ENCODE data around the gene APBB2.

APBB2 gene

DNA sequence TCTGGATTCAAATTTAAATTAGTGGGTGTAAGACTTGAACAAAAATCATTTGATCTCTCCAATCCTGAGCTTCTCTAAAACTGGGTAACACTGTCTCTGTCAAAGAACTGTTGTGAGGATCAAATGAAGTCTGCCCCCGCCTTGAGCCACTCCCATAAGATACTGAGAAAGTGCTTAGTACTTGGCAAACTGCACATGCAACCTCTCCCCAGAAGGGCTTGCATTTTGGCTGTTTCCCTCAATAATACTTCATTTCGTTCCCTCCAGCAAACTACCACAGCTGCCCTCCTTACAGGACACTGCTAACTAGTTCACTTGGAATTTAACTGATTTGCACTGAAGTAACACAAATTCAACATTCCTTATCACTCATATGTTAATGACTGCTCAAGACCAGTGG lies 79.8 kb downstream of the APBB2 start:
- no peak for DNase-seq (ENCODE audit: low read depth)
- no peak overlapping the region for H3K4me3 ChIP-seq (ENCODE audit: low read depth, low read length)
- in situ Hi-C loops (cut with HindIII; ENCODE audit: low sequenced_read_pairs) = no loop called here
- TF ChIP-seq, protein P1, sequence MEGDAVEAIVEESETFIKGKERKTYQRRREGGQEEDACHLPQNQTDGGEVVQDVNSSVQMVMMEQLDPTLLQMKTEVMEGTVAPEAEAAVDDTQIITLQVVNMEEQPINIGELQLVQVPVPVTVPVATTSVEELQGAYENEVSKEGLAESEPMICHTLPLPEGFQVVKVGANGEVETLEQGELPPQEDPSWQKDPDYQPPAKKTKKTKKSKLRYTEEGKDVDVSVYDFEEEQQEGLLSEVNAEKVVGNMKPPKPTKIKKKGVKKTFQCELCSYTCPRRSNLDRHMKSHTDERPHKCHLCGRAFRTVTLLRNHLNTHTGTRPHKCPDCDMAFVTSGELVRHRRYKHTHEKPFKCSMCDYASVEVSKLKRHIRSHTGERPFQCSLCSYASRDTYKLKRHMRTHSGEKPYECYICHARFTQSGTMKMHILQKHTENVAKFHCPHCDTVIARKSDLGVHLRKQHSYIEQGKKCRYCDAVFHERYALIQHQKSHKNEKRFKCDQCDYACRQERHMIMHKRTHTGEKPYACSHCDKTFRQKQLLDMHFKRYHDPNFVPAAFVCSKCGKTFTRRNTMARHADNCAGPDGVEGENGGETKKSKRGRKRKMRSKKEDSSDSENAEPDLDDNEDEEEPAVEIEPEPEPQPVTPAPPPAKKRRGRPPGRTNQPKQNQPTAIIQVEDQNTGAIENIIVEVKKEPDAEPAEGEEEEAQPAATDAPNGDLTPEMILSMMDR (IDR thresholded peaks at IDR 0.05; ENCODE audit: low read depth, low read length, missing control alignments) = no peak

DNA sequence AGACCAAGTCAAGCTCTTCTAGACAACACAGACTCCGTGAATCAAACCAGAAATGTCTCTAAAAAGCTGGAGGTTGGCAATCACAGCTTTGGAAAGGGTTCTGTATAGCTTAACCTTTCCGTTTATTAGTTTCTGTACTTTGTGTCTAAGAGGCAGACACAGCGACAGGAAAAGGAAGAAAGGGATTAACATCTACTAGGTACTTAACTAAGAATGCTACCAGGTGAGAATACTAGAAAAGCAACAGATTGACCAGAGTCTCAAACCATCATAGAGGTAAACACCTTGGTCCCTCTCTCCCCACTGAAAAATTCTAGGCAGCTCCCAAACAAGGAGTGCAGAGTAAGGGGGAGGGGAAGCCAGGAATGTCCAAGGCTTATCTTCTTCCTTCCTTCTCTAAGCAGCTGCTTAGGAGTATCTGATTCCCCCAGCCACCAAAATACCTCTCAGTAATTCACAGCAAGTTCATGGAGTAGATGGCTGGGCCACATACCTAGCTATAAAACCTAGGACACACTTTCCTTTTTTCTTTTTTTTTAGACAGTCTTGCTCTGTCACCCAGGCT lies 80.8 kb downstream of the APBB2 start:
- TF ChIP-seq, protein P1 (IDR thresholded peaks at IDR 0.05; ENCODE audit: low read depth, low read length, missing control alignments) = no peak
- no peak for DNase-seq (ENCODE audit: low read depth)
- H3K4me3 ChIP-seq (ENCODE audit: low read depth, low read length) = no peak overlapping the region
- in situ Hi-C loops (cut with HindIII; ENCODE audit: low sequenced_read_pairs) = no loop called here

DNA sequence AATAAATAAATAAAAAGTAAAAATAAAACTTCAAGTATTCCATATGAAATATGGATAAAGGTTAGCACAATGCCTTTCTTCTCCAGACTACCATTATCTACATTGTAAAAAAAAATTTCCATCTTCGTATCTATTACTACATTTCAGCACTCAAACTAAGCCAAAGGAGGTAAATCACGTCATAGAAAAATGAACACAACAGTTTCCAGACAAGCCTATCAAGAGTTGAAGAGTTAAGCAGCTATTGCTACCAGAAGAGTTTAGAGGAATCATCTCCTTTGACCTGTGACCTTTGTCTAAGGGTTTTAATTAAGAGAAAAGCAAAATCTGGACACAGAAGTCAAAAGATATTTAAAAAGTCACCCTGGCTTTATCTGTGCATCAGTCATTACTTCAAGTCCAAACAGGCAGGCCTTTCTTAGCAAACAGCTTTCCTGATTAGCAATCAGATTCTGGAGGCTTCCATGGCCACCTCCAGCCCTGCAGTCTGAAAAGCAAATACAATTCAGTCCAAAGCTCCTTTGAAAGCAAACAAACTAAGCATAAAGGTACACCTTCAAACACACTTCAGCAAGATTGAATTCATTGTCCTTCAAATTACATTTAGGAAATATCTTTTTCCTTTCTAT lies 82.2 kb downstream of the APBB2 start:
- H3K4me3 ChIP-seq (ENCODE audit: low read depth, low read length) = no peak overlapping the region
- in situ Hi-C loops (cut with HindIII; ENCODE audit: low sequenced_read_pairs) = no loop called here
- DNase-seq (ENCODE audit: low read depth) = no peak
- TF ChIP-seq, protein P1 (IDR thresholded peaks at IDR 0.05; ENCODE audit: low read depth, low read length, missing control alignments) = no peak

DNA sequence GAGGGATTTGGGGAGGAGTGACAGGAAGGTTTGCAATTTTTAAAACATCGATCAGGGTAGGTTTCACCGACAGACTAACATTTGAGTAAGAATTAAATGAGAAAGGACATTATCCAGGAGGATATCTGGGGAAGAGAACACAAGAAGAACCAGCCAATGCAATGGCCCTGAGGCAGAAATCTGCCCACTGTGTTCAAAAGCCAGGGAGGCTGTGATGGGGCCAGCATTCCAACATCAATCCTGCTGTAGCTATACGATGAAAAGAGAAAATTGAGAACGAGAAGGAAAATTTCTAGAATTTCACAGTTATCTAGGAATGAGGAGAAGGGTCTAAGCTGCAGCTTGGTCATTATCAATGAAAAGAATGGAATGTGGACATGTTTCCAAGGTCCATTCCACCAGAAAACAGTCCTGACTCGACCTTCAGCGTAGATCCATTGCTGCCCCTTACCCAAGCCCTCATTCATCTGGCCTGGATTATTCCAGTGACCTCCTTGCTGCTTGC lies 84.4 kb downstream of the APBB2 start:
- no peak overlapping the region for H3K4me3 ChIP-seq (ENCODE audit: low read depth, low read length)
- no peak for DNase-seq (ENCODE audit: low read depth)
- TF ChIP-seq, protein P1 (IDR thresholded peaks at IDR 0.05; ENCODE audit: low read depth, low read length, missing control alignments) = no peak
- in situ Hi-C loops (cut with HindIII; ENCODE audit: low sequenced_read_pairs) = no loop called here

DNA sequence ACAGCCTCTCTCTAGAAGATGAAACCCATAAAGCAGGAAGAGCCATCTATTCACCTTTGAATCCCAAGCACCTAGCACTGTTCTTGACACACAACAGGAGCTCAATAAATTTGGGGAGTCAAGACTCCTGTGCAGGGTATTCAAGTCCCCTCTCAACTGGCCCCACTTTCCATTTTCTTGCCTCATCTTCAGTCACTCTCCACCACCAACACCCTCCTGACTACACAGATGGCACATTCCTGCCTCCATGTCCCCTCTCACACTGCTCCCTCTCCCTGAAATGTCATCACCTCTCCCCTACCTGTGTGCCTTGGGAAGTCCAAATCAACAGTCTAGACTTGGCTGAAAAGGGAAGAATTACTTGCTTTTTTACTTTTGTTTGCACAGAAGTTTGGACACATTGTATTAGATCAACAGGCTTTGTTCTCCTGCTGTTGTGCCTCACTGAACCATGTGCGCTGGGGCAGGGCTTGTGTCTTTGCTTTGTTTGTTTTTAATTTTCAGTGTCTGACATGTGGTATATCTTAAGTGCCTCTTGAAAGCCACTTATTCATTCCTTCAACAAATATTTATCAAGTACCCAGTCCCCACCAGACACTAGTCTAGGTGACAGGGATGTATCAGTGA lies 85.1 kb downstream of the APBB2 start:
- H3K4me3 ChIP-seq (ENCODE audit: low read depth, low read length) = no peak overlapping the region
- TF ChIP-seq, protein P1 (IDR thresholded peaks at IDR 0.05; ENCODE audit: low read depth, low read length, missing control alignments) = no peak
- in situ Hi-C loops (cut with HindIII; ENCODE audit: low sequenced_read_pairs) = no loop called here
- DNase-seq (ENCODE audit: low read depth) = no peak

DNA sequence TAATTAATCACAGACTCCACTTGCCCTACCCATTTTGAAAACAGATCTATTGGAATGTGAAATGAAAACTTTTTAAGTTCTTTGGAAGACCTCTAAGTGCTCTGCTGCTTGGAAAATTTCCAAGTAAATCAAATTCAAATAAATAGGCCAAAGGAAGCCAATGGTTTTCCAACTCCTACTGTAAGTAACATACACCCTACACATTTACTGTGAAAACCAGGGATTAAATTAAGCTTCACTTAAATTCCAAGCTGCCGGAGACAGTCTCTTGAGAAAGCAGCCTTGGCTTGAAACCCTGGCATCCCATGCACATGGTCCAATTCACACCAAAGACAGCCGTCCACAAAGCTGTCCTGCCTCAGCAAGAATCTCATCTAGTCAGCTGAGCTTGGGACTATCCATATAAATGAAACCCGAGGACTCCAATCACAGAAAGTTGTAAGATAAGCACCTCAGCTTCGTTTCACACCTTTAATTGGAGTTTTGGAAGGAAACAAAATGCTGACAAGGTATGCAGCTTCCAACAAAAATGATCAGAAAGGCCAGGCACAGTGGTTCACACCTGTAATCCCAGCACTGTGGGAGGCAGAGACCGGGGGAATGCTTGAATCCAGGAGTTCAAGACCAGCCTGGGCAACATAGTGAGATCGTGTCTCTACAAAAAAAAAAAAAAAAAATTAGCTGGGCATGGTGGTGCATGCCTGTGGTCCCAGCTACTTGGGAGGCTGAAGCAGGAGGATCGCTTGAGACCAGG lies 88.6 kb downstream of the APBB2 start:
- in situ Hi-C loops (cut with HindIII; ENCODE audit: low sequenced_read_pairs) = no loop called here
- no peak for DNase-seq (ENCODE audit: low read depth)

More for the DNA sequence above, 88.6 kb downstream of the APBB2 start:
- TF ChIP-seq, protein P1 (IDR thresholded peaks at IDR 0.05; ENCODE audit: low read depth, low read length, missing control alignments) = no peak
- no peak overlapping the region for H3K4me3 ChIP-seq (ENCODE audit: low read depth, low read length)
